Small intestine (tissue), 7 donors: ENCODE results near the gene PKMYT1. TPM values are rescaled to one million over a fixed set of nuclear protein-coding genes. Genes with fewer than 3 reads are reported as not detected.
"Not testable (repeated sequence)": the region's sequence is repeated elsewhere in the genome, so short reads cannot be mapped to it uniquely, and the experiment has no call there.

Source experiments
- DNase-seq, 2 donors: peaks; one replicate each; pipeline versions ENCODE4 v3.0.0 to v3.0.0-alpha.2; 2013
- FAIRE-seq: peaks from 2 replicates; lab custom pipeline; 2012; peaks lifted over from hg19 to GRCh38; lab: Jason Lieb, UNC
- H3K27ac ChIP-seq, 3 donors: one replicate each; pipeline ENCODE4 v1.5.1; 2013; ENCODE audit warnings: low read length in 2 of 3, mild to moderate bottlenecking in 2 of 3, control low read depth in 1 of 3, inconsistent platforms in 1 of 3, low read depth in 1 of 3, moderate library complexity in 1 of 3
- H3K27me3 ChIP-seq, 3 donors: one replicate each; pipeline ENCODE4 v1.6.1; 2013; ENCODE audit warnings: low read length in 3 of 3, inconsistent platforms in 1 of 3; ENCODE audit not compliant: control insufficient read depth in 3 of 3, insufficient read depth in 3 of 3
- H3K36me3 ChIP-seq, 3 donors: one replicate each; pipeline ENCODE4 v1.6.1; 2013; ENCODE audit warnings: low read length in 3 of 3, inconsistent platforms in 1 of 3, low read depth in 1 of 3, mild to moderate bottlenecking in 1 of 3, moderate library complexity in 1 of 3; ENCODE audit not compliant: control insufficient read depth in 3 of 3, insufficient read depth in 2 of 3
- H3K4me1 ChIP-seq, 3 donors: one replicate each; pipeline ENCODE4 v1.6.1; 2013; ENCODE audit warnings: low read length in 2 of 3, inconsistent platforms in 1 of 3, low read depth in 1 of 3, mild to moderate bottlenecking in 1 of 3, moderate library complexity in 1 of 3; ENCODE audit not compliant: control insufficient read depth in 3 of 3, insufficient read depth in 2 of 3
- H3K4me3 ChIP-seq, 3 donors: one replicate each; pipeline ENCODE4 v1.5.1; 2013; ENCODE audit warnings: low read length in 3 of 3, control low read depth in 1 of 3, inconsistent platforms in 1 of 3, low read depth in 1 of 3, mild to moderate bottlenecking in 1 of 3, moderate library complexity in 1 of 3
- H3K9me3 ChIP-seq, 2 donors: one replicate each; pipeline ENCODE4 v1.6.1; 2013; ENCODE audit warnings: low read depth in 1 of 2, low read length in 1 of 2; ENCODE audit not compliant: control insufficient read depth in 2 of 2, insufficient read depth in 1 of 2
- WGBS, 3 donors: extraction: QIAGEN DNeasy Blood & Tissue Kit; methylation state at CpG; one replicate each; pipeline ENCODE4 v1.1.7; 2013; 5-methylcytosine and 5-hydroxymethylcytosine counted together
- polyA plus RNA-seq, 4 donors: library from polyadenylated mRNA; stranded (reverse) in 3 of 4; unstranded in 1 of 4; fragments of 200-250 nt in 3 of 4; fragments of 120-200 nt in 1 of 4; gene quantifications; one replicate each; pipeline versions ENCODE4 v1.2.1 to v1.2.3, GENCODE V29; 2013
- donor health status: healthy with polysubstance abuse.
- donor health status: control.
- donor health status: control.
- donor health status: Bipolar disorder and iron deficiency.
- donor health status: healthy.

Gene PKMYT1
- polyA plus RNA-seq, 4 donors, result 2.5 to 24.7 (median 7.0) TPM

DNA sequence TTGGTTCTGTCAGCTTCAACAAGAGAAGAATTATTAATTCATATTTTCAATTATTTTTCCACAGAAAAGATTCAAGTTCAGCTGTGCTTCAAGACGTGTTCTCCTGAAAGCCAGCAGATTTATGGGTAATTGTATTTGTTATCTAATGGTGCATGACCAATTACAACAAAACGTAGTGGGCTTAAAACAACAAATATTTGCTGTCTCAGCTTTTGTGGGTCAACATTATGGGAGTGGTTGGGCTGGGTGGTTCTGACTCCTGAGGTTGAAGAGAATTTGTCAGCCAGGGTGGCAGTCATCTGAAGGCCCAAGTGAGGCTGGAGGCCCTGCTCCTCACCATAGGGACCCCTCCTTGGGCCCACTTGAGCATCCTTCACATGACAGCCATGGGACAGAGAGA lies 40.3 kb downstream of the PKMYT1 start:
- FAIRE-seq (no peak), DNase-seq (no peak)
- Histone ChIP-seq H3K36me3 (peaks cover 8 to 57% (median 18%) of the 10 kb centered on the region in 3 donors), H3K27ac (no peak overlapping the region), H3K4me3 (no peak overlapping the region), H3K4me1 (no peaks in the 10 kb centered on the region), H3K9me3 (no peaks in the 10 kb centered on the region), H3K27me3 (no peaks in the 10 kb centered on the region)
- WGBS, 3 donors, result 81 to 83% (median 83%) methylated on average over 2 of the region's 2 CpGs

DNA sequence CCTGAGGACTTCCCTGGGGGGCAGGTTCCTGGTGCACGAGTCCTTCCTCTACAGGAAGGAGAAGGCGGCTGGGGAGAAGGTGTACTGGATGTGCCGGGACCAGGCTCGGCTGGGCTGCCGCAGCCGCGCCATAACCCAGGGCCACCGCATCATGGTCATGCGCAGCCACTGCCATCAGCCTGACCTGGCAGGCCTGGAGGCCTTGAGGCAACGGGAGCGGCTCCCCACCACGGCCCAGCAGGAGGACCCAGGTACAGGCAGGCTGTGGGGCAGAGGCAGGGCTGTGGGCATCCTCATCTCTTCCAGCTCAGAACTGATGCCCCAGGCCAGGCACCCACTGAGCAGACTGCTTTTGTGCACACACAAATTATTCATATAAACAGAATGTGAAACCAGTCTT lies 42.0 kb downstream of the PKMYT1 start:
- Histone ChIP-seq H3K4me1 (no peaks in the 10 kb centered on the region), H3K27me3 (no peaks in the 10 kb centered on the region), H3K36me3 (peaks cover 16 to 68% (median 21%) of the 10 kb centered on the region in 3 donors), H3K27ac (no peak overlapping the region), H3K4me3 (no peak overlapping the region), H3K9me3 (no peaks in the 10 kb centered on the region)
- no peak for DNase-seq
- FAIRE-seq, result no peak
- WGBS, 3 donors, result 96 to 100% (median 96%) methylated on average over 12 of the region's 12 CpGs

DNA sequence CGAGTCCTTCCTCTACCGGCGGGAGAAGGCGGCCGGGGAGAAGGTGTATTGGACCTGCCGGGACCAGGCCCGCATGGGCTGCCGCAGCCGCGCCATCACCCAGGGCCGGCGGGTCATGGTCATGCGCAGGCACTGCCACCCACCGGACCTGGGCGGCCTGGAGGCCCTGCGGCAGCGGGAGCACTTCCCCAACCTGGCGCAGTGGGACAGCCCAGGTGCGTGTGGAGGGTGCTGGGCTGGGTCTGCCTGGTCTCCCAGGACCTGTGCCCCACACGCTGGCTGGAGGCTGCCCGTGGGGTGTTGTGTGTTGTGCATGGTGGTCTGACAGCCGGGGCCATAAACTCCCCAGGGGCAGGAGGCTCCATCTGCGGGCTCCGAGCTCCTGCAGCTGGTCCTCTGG lies 43.1 kb downstream of the PKMYT1 start:
- no peaks in the 10 kb centered on the region for H3K4me1 ChIP-seq
- no peak overlapping the region for H3K4me3 ChIP-seq
- FAIRE-seq (no peak), DNase-seq (no peak)
- H3K27me3 ChIP-seq, result no peaks in the 10 kb centered on the region
- peaks cover 21 to 70% (median 23%) of the 10 kb centered on the region in 3 donors for H3K36me3 ChIP-seq
- 92 to 98% (median 97%) methylated on average over 16 to 24 of the region's 24 CpGs for WGBS, 3 donors
- no peak overlapping the region for H3K27ac ChIP-seq
- no peaks in the 10 kb centered on the region for H3K9me3 ChIP-seq

DNA sequence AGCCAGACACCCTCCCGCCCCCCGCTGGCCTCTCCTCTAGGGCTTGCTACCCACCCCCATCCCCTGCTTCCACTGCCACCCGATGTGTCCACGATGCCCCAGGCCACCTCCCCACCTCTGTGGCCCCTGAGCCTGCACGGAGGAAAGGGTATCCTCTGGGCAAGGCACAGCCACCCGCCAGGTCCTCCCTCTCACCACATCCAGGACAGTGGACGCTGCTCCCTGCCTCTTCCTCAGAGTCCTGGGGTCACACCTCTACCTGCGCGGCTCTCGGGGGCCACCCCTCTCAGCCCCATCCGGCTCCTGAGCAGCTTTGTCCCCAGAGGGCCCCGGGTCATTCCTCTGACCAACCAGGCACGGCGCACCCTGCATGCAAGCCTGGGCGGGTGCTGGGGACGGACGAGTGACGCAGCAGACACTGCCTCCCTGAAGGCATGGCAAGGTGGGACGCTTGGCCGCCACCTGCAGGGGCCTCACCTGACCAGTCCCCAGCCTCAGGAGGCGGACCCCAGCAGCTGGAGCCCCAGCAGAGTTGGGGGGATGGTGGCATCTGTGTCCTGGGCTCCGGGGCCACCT lies 43.7 kb downstream of the PKMYT1 start:
- Histone ChIP-seq H3K4me1 (no peaks in the 10 kb centered on the region), H3K9me3 (no peaks in the 10 kb centered on the region), H3K27ac (no peak overlapping the region), H3K4me3 (no peak overlapping the region), H3K36me3 (peaks cover 21 to 70% (median 23%) of the 10 kb centered on the region in 3 donors), H3K27me3 (no peaks in the 10 kb centered on the region)
- no peak for FAIRE-seq
- WGBS, 3 donors, result 87 to 94% (median 94%) methylated on average over 19 to 22 of the region's 22 CpGs
- no peak for DNase-seq

DNA sequence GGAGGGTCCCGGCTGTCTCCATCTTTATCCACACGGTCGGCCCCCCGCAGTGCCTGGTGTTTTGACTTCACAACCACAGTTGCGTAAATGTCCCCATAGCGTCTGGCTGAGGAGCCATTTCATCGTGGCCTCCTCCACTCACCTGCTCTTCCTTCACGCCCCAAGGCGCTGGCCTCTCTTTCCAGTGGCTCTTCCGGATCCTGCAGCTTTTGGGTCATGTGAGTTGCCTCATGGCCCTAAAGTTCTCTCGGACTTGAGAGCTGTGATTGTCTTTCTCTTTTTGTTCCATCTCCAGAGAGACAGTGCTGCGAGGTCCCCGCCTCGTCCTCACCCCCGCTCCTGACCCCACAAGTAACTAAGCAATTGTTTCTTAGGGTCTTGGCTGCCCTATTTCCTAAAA lies 45.8 kb downstream of the PKMYT1 start:
- 87 to 95% (median 92%) methylated on average over 15 of the region's 15 CpGs for WGBS, 3 donors
- no peaks in the 10 kb centered on the region for H3K27me3 ChIP-seq
- no peak for FAIRE-seq

DNA sequence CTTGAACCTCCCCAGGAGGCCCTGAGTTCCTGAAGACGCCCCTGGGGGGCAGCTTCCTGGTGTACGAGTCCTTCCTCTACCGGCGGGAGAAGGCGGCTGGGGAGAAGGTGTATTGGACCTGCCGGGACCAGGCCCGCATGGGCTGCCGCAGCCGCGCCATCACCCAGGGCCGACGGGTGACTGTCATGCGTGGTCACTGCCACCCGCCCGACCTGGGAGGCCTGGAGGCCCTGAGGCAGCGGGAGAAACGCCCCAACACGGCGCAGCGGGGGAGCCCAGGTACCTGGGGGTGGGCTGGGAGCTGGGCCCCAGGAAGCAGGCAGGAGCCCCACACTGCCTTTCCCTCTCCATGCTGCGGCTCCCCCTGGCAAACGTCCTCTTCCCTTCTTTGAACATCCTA lies 46.5 kb downstream of the PKMYT1 start:
- Histone ChIP-seq H3K4me3 (no peak overlapping the region), H3K27me3 (no peaks in the 10 kb centered on the region), H3K4me1 (no peaks in the 10 kb centered on the region), H3K9me3 (no peaks in the 10 kb centered on the region), H3K27ac (no peak overlapping the region), H3K36me3 (peaks cover 16 to 73% (median 18%) of the 10 kb centered on the region in 3 donors)
- DNase-seq, result no peak
- no peak for FAIRE-seq
- WGBS, 3 donors, result 86 to 93% (median 90%) methylated on average over 18 to 22 of the region's 22 CpGs

More for the DNA sequence above, 45.8 kb downstream of the PKMYT1 start:
- H3K36me3 ChIP-seq, result peaks cover 17 to 71% (median 18%) of the 10 kb centered on the region in 3 donors
- H3K4me1 ChIP-seq, result no peaks in the 10 kb centered on the region
- no peak overlapping the region for H3K27ac ChIP-seq
- H3K9me3 ChIP-seq, result no peaks in the 10 kb centered on the region
- DNase-seq, result no peak
- H3K4me3 ChIP-seq, result no peak overlapping the region

DNA sequence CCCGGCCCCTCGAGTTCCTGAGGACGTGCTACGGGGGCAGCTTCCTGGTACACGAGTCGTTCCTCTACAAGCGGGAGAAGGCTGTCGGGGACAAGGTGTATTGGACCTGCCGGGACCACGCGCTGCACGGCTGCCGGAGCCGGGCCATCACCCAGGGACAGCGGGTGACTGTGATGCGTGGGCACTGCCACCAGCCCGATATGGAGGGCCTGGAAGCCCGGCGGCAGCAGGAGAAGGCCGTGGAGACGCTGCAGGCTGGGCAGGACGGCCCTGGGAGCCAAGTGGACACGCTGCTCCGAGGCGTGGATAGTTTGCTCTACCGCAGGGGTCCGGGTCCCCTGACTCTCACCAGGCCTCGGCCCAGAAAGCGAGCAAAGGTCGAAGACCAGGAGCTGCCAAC lies 47.1 kb downstream of the PKMYT1 start:
- FAIRE-seq (no peak), DNase-seq (no peak)
- 94 to 96% (median 95%) methylated on average over 25 to 30 of the region's 30 CpGs for WGBS, 3 donors
- Histone ChIP-seq H3K4me1 (no peaks in the 10 kb centered on the region), H3K4me3 (no peak overlapping the region), H3K9me3 (no peaks in the 10 kb centered on the region), H3K27ac (no peak overlapping the region), H3K36me3 (peaks cover 16 to 69% (median 16%) of the 10 kb centered on the region in 3 donors), H3K27me3 (no peaks in the 10 kb centered on the region)

DNA sequence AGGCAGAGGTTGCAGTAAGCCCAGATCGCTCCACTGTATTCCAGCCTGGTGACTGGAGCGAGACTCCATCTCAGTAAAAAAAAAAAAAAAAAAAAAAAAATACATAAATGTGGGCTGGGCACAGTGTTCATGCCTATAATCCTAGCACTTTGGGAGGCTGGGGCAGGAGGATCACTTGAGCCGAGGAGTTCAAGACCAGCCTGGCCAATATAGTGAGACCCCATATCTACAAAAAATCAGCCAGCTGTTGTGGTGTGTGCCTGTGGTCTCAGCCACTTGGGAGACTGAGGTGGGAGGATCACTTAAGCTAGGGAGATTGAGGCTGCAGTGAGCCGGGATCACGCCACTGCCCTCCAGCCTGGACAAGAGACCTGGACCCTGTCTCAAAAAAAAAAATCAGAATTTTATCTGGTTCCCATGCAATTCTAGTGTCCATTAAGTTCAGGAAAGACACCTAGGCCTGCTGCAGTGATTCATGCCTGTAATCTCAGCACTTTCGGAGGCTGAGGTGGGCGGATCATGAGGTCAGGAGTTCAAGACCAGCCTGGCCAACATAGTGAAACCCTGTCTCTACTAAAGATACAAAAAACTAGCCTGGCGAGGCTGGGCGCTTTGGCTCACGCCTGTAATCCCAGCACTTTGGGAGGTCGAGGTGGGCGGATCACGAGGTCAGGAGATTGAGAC lies 48.9 kb downstream of the PKMYT1 start:
- DNase-seq, H3K4me1 ChIP-seq, H3K4me3 ChIP-seq, FAIRE-seq, H3K9me3 ChIP-seq, H3K27ac ChIP-seq, H3K27me3 ChIP-seq: not testable (repeated sequence)
- 92 to 96% (median 92%) methylated on average over 13 of the region's 13 CpGs for WGBS, 3 donors
- H3K36me3 ChIP-seq, result peaks cover 5 to 52% (median 16%) of the 10 kb centered on the region in 3 donors
